Measurements from ENCODE around the gene ZNF579.

The ZNF579 gene

GRCh38 chr19:55611300-55611982 lies 30.8 kb upstream of the ZNF579 start:
- no peak for DNase-seq

GRCh38 chr19:55609326-55609725 lies 28.7 kb upstream of the ZNF579 start:
- no peak for DNase-seq

- DNase-seq = no peak
Measured at GRCh38 chr19:55606817-55607216, 26.2 kb upstream of the ZNF579 start.

- DNase-seq = no peak
Measured at GRCh38 chr19:55606471-55606787, 25.8 kb upstream of the ZNF579 start.

GRCh38 chr19:55605637-55606470 lies 25.2 kb upstream of the ZNF579 start, which contains the start of gene ZNF865:
Gene ZNF865, plus strand, starts transcription at chr19:55605647. Its CDS starts 7,972 bp downstream, at chr19:55613619.
- DNase-seq = peak; percentile 76

- peak; percentile 99 for DNase-seq
Measured at GRCh38 chr19:55605207-55605636, 24.6 kb upstream of the ZNF579 start.

GRCh38 chr19:55603581-55604292 lies 23.1 kb upstream of the ZNF579 start:
- no peak for DNase-seq

- DNase-seq = no peak
Measured at GRCh38 chr19:55603115-55603514, 22.5 kb upstream of the ZNF579 start.

GRCh38 chr19:55602104-55603001 lies 21.7 kb upstream of the ZNF579 start:
- DNase-seq = no peak

- DNase-seq = no peak
Measured at GRCh38 chr19:55601084-55601483, 20.4 kb upstream of the ZNF579 start.

GRCh38 chr19:55600662-55601028 lies 20.0 kb upstream of the ZNF579 start:
- no peak for DNase-seq

GRCh38 chr19:55599842-55600661 lies 19.4 kb upstream of the ZNF579 start, which contains the start of gene ZNF524:
Gene ZNF524, plus strand, starts transcription at chr19:55600288. Its CDS starts 1,825 bp downstream, at chr19:55602113.
- DNase-seq = peak; percentile 91

GRCh38 chr19:55599468-55599841 lies 18.8 kb upstream of the ZNF579 start, which contains the start of gene FIZ1:
Gene FIZ1, minus strand, starts transcription at chr19:55599517. Its CDS starts 1,652 bp downstream, at chr19:55597865.
- peak; percentile 98 for DNase-seq

GRCh38 chr19:55598719-55599467 lies 18.2 kb upstream of the ZNF579 start:
- DNase-seq = peak; percentile 96

GRCh38 chr19:55598034-55598433 lies 17.4 kb upstream of the ZNF579 start:
- DNase-seq = no peak

- DNase-seq = no peak
Measured at GRCh38 chr19:55597501-55597921, 16.9 kb upstream of the ZNF579 start.

- no peak for DNase-seq
Measured at GRCh38 chr19:55596304-55596703, 15.7 kb upstream of the ZNF579 start.

GRCh38 chr19:55594996-55595545 lies 14.4 kb upstream of the ZNF579 start:
- DNase-seq = no peak

GRCh38 chr19:55593096-55593772 lies 12.6 kb upstream of the ZNF579 start:
- DNase-seq = no peak

Measured in CD4-positive, alpha-beta T cell treated with Interleukin-10 for 1 hour (primary cell).